NK-92 (cell line): ENCODE results near the gene ZNF750.
"Not testable (repeated sequence)": the region's sequence is repeated elsewhere in the genome, so short reads cannot be mapped to it uniquely, and the experiment has no call there.

Source experiments
- DNase-seq: peaks from one replicate; lab custom pipeline; 2025; ENCODE audit not compliant: unreplicated experiment; lab: John Stamatoyannopoulos, UW

The ZNF750 gene

DNA sequence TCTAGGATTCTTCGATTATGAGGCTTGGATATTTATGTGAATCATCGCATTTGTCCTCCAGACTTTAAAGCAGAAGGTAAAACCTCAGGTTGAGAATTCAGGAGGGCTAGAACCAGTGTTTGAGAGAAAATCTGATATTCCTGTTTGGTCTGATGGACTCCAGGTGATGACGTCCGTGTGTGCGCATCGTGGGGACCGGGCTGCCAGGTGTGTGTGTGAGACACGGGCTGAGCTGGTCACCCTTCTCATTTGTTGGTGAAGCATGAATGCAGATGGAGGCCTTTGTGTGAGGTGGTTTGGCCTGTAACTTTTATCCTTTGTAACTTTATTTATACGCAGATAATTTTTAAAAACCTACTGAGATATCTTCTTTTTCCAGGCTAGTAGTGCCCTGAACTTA, 42.8 kb downstream of the ZNF750 start:
- DNase-seq: no peak

GRCh38 chr17:82795615-82796014, 44.2 kb downstream of the ZNF750 start:
- no peak for DNase-seq

DNA sequence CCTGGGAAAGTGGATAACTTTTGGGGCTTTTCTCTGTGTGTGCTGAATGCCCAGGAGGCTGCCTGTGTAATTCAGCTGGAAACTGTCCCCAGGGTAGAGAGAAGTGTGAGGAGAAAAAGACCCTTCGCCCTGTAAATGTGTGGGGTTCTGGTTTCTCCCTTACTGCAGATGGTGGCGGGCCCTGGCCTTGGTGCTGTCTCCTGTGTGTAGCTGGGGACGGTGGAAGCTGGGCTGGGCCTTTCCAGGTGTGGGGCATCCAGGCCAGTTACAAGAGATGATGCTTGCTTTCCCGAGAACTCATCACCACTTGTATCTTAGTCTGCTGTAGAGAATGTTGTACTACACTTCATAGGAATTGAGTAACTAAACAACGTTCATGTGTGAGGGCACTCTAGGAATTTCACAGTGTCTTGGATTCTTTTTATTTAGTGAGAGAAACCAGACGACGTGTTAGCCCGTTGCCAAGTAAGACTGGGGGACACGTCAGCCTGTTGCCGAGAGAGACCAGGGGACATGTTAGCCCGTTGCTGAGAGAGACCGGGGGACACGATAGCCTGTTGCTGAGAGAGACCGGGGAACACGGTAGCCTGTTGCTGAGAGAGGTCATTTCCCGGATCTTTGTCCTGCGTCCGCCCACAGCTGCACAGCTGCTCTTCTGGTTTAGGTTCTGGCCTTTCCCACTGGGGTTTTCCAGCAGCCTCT, 44.9 kb downstream of the ZNF750 start:
- DNase-seq: no peak

DNA sequence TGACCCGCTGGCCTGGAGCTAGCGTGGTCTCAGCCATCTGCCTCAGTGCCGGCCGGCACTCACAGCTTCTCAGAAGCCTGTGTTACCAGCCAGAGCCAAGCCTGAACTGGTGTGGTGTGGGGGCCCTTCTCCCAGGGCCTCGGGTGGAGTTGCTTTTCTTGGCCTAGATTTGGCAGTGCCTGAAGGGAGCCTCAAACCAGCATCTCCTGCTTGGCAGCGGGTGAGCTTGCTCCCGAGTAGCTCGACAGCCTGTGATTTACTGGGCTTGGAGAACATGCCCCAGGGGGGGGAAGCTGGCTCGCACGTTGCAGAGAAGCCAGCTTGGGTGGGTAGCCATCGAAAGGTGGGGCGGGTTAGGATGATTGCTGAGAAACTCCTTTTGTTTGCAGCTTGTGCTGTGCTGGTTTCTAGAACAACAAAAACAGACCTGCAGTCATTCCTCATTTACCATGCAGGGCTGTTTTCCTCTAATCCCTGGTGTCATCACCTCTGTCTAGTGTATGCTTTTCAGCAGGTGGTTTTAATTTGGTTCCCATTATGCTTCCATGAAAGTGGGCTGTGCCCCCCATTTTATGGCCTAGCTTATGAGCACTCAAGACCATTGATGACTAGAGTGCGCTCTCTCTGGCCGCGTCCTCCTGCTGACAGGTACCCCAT, 45.7 kb downstream of the ZNF750 start:
- no peak for DNase-seq

DNA sequence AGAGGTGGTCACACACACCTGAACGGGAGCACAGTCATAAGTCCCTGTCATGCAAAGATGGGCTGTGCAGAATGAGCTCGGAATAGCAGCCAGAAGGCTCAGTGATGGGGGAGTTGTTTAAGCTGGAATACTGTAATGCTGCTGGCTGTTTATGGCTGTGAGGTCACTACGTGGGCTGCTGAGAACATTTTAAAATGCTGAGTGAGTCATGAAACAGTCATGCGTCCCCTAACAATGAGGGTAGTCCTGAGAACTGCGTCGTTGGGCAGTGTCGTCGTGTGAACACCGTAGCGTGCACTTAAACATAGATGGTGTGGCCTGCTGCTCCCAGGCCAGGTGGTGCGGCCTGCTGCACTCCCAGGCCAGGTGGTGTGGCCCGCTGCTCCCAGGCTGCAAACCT, 48.3 kb downstream of the ZNF750 start:
- DNase-seq: no peak

GRCh38 chr17:82790391-82790790, 49.4 kb downstream of the ZNF750 start:
- no peak for DNase-seq

DNA sequence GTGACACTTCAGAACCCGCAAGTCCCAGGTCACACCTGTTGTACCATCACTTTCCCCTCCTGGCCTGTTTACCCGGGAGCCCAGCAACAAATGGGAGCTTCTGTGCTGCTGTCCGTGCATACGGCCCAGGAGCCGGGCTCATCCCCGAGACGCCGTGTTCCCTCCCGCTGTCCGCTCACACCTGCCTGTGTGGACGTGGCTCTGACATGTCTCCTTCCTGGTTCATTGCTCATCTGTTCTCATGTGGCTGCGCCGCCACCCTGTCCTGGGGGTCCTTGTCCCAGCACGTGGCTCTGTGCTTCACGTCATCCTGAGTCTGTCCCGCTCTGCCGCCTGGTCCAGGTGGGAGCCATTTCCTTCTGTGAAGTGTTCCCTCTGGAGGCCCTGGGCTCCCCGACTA, 50.0 kb downstream of the ZNF750 start:
- DNase-seq: no peak

DNA sequence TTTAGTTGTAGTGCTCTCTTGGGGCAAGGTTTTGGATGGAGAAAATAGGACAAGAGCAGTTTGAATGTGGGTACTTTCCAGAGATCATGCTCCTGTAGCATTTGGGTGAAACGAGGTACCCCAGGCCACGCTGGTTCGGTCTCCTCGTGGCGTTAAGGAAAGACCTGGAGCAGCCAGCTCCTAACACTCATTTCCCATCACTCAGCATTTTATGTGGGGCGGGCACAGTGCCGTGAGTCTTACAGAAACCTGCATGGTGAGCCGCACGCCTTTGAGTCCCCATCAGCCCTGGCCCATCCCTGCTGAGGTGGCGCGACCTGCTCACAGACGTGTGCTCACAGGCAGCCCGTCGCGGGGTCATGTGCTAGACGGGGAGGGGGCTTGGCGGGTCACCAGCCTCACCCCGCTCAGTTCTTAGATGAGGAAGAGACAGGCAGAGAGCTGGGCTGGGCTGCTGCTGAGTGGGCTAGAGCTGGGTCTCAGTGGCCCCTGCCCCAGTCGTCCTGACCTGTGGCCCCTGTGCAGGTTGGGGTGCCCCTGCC, 50.7 kb downstream of the ZNF750 start:
- DNase-seq: no peak

DNA sequence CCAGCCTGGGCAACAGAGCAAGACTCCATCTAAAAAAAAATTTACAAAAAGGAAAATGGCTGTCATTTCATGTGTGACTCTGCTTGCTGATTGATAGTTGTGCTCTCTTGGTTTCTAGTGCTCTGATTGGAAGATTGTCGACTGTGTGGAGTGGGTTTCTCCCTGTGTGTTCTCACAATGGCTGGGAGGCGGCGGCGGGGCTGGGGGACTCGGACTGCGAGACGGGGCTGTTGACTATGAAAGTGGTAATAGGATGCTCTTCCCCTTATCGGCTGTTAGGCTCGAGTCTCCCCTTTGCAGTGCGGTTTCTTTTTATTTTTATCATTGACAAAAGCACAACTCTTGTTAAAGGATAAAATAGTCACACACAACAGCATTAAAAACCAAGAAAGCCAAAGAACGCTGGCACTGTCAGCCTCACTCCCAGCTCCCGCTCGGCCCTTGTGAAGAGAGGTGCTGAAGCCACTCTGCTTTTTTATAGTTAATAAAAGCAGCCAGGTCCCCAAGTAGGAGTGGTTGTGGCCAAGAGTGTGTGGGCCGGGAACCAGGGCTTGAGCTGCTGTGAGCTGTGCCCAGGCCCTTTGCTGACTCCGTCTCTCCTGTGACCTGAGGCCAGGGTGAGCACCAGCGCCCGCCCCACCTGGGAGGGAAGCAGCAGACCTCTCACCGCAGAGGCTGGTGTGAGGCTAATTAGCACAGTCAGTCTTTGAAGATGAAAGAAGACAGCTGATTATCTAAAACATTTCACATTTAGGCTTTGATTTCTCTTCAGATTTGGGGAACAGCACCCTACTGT, 51.4 kb downstream of the ZNF750 start:
- no peak for DNase-seq

- no peak for DNase-seq
Observed at GRCh38 chr17:82787081-82787848, 52.6 kb downstream of the ZNF750 start.

GRCh38 chr17:82786427-82786826, 53.4 kb downstream of the ZNF750 start:
- DNase-seq: no peak

- not testable (repeated sequence) for DNase-seq
Observed at GRCh38 chr17:82785581-82785980, 54.2 kb downstream of the ZNF750 start.

- DNase-seq: no peak
Observed at GRCh38 chr17:82783498-82783897, 56.3 kb downstream of the ZNF750 start.

- no peak for DNase-seq
Observed at GRCh38 chr17:82782657-82783207, 57.1 kb downstream of the ZNF750 start.

DNA sequence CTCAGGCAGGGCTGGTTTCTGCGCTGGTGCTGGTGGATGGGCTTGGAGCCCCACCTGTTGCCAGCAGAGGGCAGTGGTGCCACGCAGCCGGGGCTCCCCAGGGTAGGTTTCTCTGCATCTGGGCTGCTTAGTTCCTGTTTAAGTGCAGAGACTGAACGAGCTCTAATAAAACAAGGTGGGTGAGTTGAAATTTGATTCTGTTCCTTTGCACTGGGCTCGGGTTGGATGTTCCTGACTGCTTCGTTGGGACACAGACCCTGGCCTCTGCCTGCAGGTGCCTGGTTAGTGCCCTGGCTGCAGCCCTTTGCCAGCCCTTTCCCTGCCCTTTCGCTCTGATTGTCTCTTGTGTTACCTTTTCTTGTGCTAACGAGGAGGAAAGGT, 57.9 kb downstream of the ZNF750 start:
- no peak for DNase-seq

DNA sequence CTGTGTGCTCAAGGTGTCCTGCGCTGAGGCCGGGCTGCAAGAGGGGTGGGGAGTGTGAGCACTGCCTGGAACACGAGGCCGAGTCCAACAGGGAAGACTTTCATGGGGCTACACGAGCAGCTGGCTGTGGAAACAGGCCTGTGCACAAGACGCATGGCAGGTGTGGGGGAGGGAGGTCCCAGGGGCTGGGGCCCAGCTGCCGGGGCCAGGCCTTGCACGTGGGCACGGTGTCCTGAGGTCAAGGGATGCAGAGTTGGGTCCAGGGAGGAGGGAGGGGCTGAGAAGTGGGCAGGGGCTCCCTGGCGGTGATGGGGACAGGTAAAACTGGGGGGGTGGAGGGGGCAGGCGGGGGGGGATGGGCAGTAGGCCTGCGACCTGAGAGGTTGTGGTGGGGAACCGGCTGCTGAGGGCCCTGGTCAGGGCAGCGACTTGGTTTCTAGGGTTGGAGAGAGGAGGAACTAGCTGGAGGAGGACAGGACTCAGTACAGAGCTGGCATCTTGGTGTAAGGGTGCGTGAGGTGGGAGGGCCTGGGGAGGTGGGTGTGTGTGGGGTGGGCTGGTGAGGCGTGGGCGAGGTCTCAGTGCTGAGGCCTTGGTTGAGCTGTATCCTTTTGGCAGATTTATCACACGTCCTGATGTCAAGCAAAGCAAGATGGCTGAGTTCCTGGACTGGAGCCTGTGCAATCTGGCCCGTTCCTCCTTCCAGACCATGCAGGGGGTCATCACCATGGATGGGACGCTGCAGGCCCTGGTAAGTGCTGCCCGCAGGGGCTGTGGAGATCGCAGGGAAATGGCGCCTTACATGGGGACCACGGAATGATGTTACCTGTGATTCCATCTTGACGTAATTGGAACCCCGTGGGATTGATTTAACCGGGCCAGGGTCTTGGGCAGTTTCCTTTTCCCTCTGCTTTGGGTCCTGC, 58.6 kb downstream of the ZNF750 start:
- DNase-seq: no peak

GRCh38 chr17:82780195-82780594, 59.6 kb downstream of the ZNF750 start:
- no peak for DNase-seq

DNA sequence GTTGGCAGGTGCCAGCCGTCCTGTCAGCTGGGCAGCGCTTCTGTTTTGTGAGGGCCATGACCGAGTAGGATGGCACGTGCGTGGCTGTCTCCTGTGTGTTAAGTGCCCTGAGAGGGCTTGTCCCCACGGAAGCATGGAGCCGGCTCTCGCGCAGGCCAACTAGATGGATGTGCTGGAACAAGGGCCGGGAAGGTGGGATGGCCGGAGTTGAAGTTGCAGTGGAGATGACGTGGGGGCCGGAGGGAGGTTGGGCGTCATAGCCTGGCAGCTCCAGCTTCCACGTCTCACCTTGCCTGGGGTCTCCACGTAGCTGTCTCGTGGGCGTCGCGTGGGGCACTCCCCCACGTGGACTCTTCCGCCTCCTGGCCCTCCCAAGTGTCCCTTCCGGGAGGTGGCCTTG, 60.3 kb downstream of the ZNF750 start:
- DNase-seq: no peak
